ENCODE measurements around the gene HSF5. TPM values are rescaled to one million over a fixed set of nuclear protein-coding genes. Genes with fewer than 3 reads are reported as not detected.

Gene HSF5
- total and polyA plus RNA-seq, 5 donors: 0.02 to 0.23 (median 0.07) TPM; not detected in 1

DNA sequence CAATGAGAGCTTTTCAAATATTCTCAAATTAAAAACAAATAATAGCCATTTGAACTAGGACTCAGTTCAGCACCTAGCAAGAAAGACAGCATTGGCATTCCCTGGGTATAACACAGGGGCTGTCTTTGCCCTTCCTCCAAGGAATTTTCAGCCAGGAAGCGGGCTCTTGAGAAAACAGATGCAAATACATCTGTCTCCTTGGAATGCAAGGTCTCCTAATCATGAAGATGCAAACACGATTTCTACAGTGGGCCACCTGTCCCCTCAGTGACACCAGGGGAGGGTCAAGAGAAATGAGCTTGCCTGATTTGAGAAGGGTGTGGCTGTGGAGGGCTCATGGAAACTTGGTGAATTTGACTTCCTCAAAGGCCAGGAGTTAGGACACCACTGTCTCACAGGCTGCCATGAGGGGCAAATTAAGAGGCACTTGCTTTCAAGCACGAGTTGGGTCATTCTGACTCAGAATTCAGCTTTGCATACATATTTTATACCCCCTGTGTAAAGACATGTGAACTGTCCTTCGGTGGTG, 111.7 kb downstream of the HSF5 start:
- Histone ChIP-seq H3K4me1 (ENCODE audit: control insufficient read depth, insufficient read depth, low read length) (no peaks in the 10 kb centered on the region), H3K27ac (ENCODE audit: low read length) (no peak overlapping the region), H3K27me3 (ENCODE audit: control insufficient read depth, insufficient read depth) (no peaks in the 10 kb centered on the region), H3K4me3 (ENCODE audit: low read length) (no peak overlapping the region), H3K9me3 (ENCODE audit: control insufficient read depth, low read length) (no peaks in the 10 kb centered on the region)
- DNase-seq (no peak), ATAC-seq (no peak)
- 65% methylated on average over 4 of the region's 4 CpGs for WGBS
- intact Hi-C loops (cut with DNase I): no loop called here

DNA sequence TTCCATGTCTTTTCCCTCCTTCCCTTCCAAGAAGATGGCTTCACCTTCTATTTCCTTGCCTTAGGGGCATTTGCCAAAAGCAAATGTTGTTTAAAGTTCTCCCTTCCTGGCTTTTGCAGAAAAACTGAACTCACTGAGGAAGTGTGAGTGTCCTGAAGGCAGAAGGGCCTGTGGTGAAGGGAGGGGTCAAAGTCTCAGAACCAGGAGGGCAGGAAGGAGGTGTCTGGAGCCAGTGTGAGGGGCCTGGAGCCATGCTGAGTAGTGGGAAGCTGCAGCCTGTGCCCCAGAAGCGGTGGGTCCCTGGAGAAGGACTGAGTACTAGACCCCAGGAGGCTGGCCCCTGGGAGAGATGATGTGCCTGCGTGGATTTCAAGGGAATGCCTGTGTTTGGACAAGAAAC, 112.4 kb downstream of the HSF5 start:
- no peaks in the 10 kb centered on the region for H3K4me1 ChIP-seq (ENCODE audit: control insufficient read depth, insufficient read depth, low read length)
- H3K4me3 ChIP-seq (ENCODE audit: low read length): no peak overlapping the region
- no peak for DNase-seq
- no peaks in the 10 kb centered on the region for H3K9me3 ChIP-seq (ENCODE audit: control insufficient read depth, low read length)
- no peaks in the 10 kb centered on the region for H3K27me3 ChIP-seq (ENCODE audit: control insufficient read depth, insufficient read depth)
- H3K27ac ChIP-seq (ENCODE audit: low read length): no peak overlapping the region
- 62% methylated on average over 2 of the region's 2 CpGs for WGBS
- intact Hi-C loops (cut with DNase I): no loop called here
- no peak for ATAC-seq

DNA sequence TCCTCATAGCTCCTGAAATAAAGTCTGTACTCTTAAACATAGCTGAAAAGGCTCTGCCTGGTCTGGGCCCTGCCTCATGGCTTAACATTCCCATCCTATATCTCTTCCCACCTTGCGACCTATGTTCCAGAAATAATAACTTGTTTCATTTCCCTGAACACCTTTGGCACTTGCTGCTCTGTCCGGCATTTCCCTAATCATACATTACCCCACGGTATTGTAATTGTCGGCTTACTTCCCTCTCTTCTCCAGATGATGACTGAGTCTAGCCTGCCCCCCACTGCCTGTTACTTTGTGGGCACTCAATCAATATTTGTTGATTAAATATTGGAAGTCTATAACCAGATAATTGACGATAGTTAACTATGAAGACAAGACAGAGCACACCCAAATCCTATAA, 113.0 kb downstream of the HSF5 start:
- H3K27ac ChIP-seq (ENCODE audit: low read length): no peak overlapping the region
- ATAC-seq (no peak), DNase-seq (no peak)
- no peaks in the 10 kb centered on the region for H3K4me1 ChIP-seq (ENCODE audit: control insufficient read depth, insufficient read depth, low read length)
- 77% methylated on average over 5 of the region's 5 CpGs for WGBS
- no peak overlapping the region for H3K4me3 ChIP-seq (ENCODE audit: low read length)
- intact Hi-C loops (cut with DNase I): no loop called here
- H3K9me3 ChIP-seq (ENCODE audit: control insufficient read depth, low read length): no peaks in the 10 kb centered on the region
- no peaks in the 10 kb centered on the region for H3K27me3 ChIP-seq (ENCODE audit: control insufficient read depth, insufficient read depth)

DNA sequence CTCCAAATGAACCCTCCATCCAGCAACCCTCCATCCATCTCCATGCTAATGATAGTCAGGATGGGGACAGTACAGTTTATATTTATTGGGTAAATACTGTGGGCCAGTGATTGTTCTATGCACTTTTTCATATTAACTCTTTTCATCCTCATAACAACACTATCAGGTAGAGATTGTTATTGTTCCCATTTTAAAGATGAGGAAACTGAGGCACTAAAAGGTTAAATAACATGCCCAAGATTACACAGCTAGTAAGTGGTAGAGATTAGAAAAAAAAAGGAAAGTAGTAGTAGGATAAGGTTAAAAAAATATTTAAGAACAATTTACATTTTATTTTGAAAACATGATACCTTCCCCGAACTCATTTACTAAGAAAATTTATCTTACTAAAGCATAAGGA, 114.3 kb downstream of the HSF5 start:
- no peak for ATAC-seq

DNA sequence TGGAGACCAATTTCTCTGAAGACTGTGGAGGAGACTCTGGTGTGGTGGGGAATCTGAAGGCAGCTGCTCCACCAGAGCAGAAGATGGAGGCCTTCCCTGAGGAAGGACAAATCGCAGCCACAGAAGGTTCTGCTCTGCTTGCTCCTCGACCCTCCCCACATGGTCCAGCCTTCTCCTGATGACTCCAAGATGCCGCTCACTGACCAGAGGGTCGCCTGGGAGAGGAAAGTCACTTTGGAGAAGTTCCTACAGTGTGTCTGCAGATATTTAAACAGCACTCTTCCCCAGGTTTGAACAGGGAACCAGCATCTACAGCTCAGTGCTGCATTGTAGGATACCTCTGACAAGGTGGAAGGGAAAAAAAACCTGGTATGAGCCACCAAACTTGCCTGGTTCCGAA, 115.2 kb downstream of the HSF5 start:
- DNase-seq (no peak), ATAC-seq (no peak)
- H3K9me3 ChIP-seq (ENCODE audit: control insufficient read depth, low read length): no peaks in the 10 kb centered on the region
- H3K27me3 ChIP-seq (ENCODE audit: control insufficient read depth, insufficient read depth): no peaks in the 10 kb centered on the region
- H3K4me3 ChIP-seq (ENCODE audit: low read length): no peak overlapping the region
- WGBS: 82% methylated on average over 5 of the region's 5 CpGs
- intact Hi-C loops (cut with DNase I): no loop called here
- no peak overlapping the region for H3K27ac ChIP-seq (ENCODE audit: low read length)
- no peaks in the 10 kb centered on the region for H3K4me1 ChIP-seq (ENCODE audit: control insufficient read depth, insufficient read depth, low read length)

More for the DNA sequence above, 114.3 kb downstream of the HSF5 start:
- WGBS: 93% methylated on average over 1 of the region's 1 CpG
- no peak overlapping the region for H3K4me3 ChIP-seq (ENCODE audit: low read length)
- H3K27me3 ChIP-seq (ENCODE audit: control insufficient read depth, insufficient read depth): no peaks in the 10 kb centered on the region
- H3K9me3 ChIP-seq (ENCODE audit: control insufficient read depth, low read length): no peaks in the 10 kb centered on the region
- H3K27ac ChIP-seq (ENCODE audit: low read length): no peak overlapping the region
- intact Hi-C loops (cut with DNase I): no loop called here
- no peaks in the 10 kb centered on the region for H3K4me1 ChIP-seq (ENCODE audit: control insufficient read depth, insufficient read depth, low read length)
- DNase-seq: no peak

DNA sequence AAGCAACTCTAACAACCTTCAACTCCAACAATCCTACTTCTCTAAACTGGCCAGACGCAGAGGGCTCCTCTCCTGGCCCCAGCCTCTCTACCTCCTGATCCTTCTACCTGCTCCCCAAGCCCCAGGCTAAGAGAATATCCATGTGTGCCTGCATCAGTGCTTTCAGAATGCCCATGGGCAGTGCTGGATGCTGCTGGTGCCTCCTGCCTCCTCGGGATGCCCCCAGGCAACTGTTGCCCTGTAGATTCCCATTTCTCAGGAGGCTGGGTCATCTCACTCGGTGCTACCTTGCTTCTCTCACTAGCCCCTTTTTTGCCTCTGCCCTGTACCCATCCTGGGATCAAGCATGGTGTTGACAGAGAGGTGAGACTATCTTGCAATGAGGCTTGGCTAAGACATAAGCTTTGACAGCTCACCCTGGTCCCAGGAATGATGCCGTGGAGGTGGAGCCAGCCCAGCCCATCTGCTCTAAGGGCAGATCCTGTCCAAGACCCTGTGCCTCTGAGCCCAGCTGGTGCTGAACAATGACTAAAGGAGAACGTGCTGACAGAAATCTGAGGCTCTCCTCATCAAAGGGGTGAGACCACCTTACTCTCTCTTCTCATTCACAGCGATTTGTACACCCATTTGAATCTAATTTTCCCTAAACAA, 116.8 kb downstream of the HSF5 start:
- DNase-seq (no peak), ATAC-seq (no peak)
- Histone ChIP-seq H3K4me3 (ENCODE audit: low read length) (no peak overlapping the region), H3K27ac (ENCODE audit: low read length) (no peak overlapping the region), H3K9me3 (ENCODE audit: control insufficient read depth, low read length) (no peaks in the 10 kb centered on the region), H3K4me1 (ENCODE audit: control insufficient read depth, insufficient read depth, low read length) (no peaks in the 10 kb centered on the region), H3K27me3 (ENCODE audit: control insufficient read depth, insufficient read depth) (no peaks in the 10 kb centered on the region)
- 57% methylated on average over 6 of the region's 6 CpGs for WGBS
- intact Hi-C loops (cut with DNase I): no loop called here

DNA sequence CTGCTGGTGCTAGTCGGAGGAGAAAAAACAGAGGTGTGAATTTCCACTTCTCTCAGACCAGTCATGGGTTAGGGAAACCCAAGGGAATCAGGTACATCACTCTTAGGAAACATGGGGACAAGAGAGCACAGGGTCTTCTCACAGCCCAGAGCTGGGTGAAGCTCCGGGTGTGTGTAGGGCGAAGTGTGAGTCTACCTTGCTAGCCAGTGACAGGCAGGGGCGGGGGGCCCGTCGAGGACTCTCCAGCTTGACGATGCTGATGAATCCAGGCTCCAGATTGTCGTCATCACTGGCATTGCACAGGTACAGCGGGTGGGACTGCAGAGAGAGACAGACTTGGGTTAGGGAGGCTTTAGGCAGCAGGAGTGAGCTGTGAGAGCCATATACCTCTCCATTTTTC, 117.5 kb downstream of the HSF5 start:
- H3K27ac ChIP-seq (ENCODE audit: low read length): no peak overlapping the region
- H3K9me3 ChIP-seq (ENCODE audit: control insufficient read depth, low read length): no peaks in the 10 kb centered on the region
- ATAC-seq (no peak), DNase-seq (no peak)
- 78% methylated on average over 9 of the region's 9 CpGs for WGBS
- intact Hi-C loops (cut with DNase I): no loop called here
- H3K4me1 ChIP-seq (ENCODE audit: control insufficient read depth, insufficient read depth, low read length): no peaks in the 10 kb centered on the region
- H3K4me3 ChIP-seq (ENCODE audit: low read length): no peak overlapping the region
- H3K27me3 ChIP-seq (ENCODE audit: control insufficient read depth, insufficient read depth): no peaks in the 10 kb centered on the region

DNA sequence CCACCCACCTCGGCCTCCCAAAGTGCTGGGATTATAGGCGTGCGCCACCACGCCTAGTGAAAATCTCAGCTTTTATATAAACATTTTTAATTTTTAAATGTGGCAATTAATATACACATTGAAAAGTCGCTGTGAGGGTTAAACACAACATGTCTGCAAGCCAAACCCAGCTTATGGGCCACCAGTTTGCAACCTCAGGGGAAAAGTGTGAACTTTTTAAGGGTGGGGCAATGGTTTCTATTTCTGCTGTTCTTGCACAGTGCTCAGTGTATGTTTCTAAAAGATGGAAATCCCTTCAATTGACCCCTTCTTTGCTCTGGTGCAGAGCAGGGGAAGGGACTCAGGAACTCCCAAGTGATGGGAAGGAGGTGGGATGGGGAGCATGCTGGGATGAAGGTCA, 117.9 kb downstream of the HSF5 start:
- ATAC-seq: no peak
- intact Hi-C loops (cut with DNase I): no loop called here
- no peak for DNase-seq

More for the DNA sequence above, 117.9 kb downstream of the HSF5 start:
- H3K4me3 ChIP-seq (ENCODE audit: low read length): no peak overlapping the region
- no peaks in the 10 kb centered on the region for H3K4me1 ChIP-seq (ENCODE audit: control insufficient read depth, insufficient read depth, low read length)
- WGBS: 91% methylated on average over 5 of the region's 5 CpGs
- no peak overlapping the region for H3K27ac ChIP-seq (ENCODE audit: low read length)
- no peaks in the 10 kb centered on the region for H3K9me3 ChIP-seq (ENCODE audit: control insufficient read depth, low read length)
- H3K27me3 ChIP-seq (ENCODE audit: control insufficient read depth, insufficient read depth): no peaks in the 10 kb centered on the region

Other genes starting within 250 kb of the HSF5 start
- not detected for gene LPO, start 249.8 kb downstream of the HSF5 start, total RNA-seq
- 0.29 TPM for gene LPO, start 249.8 kb downstream of the HSF5 start, polyA plus RNA-seq
- under 1 TPM; 0.06 to 0.50 (median 0.23) TPM for gene MPO, start 207.5 kb downstream of the HSF5 start, total RNA-seq
- 0.07 TPM for gene MPO, start 207.5 kb downstream of the HSF5 start, polyA plus RNA-seq
- gene TSPOAP1, start 159.6 kb downstream of the HSF5 start, total RNA-seq: 10 to 100 TPM in 3 of 4 donors, 1 to 10 TPM in 1; 7.0 to 21.5 (median 19.2) TPM
- gene TSPOAP1, start 159.6 kb downstream of the HSF5 start, polyA plus RNA-seq: 13.0 TPM
- 10 to 100 TPM; 51.9 to 65.6 (median 61.6) TPM for gene SUPT4H1, start 136.2 kb downstream of the HSF5 start, total RNA-seq
- 69.3 TPM for gene SUPT4H1, start 136.2 kb downstream of the HSF5 start, polyA plus RNA-seq
- 1 to 10 TPM; 2.0 to 8.1 (median 4.3) TPM for gene RNF43, start 70.9 kb downstream of the HSF5 start, total RNA-seq
- 3.7 TPM for gene RNF43, start 70.9 kb downstream of the HSF5 start, polyA plus RNA-seq
- 10 to 100 TPM; 11.5 to 26.5 (median 23.5) TPM for gene MTMR4, start 26.2 kb upstream of the HSF5 start, total RNA-seq
- gene MTMR4, start 26.2 kb upstream of the HSF5 start, polyA plus RNA-seq: 8.5 TPM
- under 1 TPM in 3 of 4 donors, not detected in 1; 0.15 to 0.57 (median 0.20) TPM for gene TEX14, start 203.6 kb upstream of the HSF5 start, total RNA-seq
- 0.27 TPM for gene TEX14, start 203.6 kb upstream of the HSF5 start, polyA plus RNA-seq
- 10 to 100 TPM; 30.4 to 41.6 (median 36.9) TPM for gene RAD51C, start 204.2 kb upstream of the HSF5 start, total RNA-seq
- 36.0 TPM for gene RAD51C, start 204.2 kb upstream of the HSF5 start, polyA plus RNA-seq

Data from right cardiac atrium (tissue), 5 donors.